22Rv1 (cell line): ENCODE measurements around the gene PROK1.

ENCODE experiments used
- CTCF ChIP-seq: fragments of 450-650 bp; IDR thresholded peaks from 2 replicates; pipeline ENCODE4 v1.5.1; 2017; ENCODE audit warnings: mild to moderate bottlenecking
- ZFX ChIP-seq: fragments of 450-650 bp; IDR thresholded peaks from 2 replicates; pipeline ENCODE4 v1.6.1; 2017; ENCODE audit warnings: antibody characterized with exemption, borderline replicate concordance

GRCh38 chr1:110424699-110425611, 26.0 kb upstream of the PROK1 start:
- no peak for TF ChIP-seq CTCF
- no peak for TF ChIP-seq ZFX
